K562 (cell line): ENCODE data around the gene ELK4. TPM values are rescaled to one million over a fixed set of nuclear protein-coding genes. Genes with fewer than 3 reads are reported as not detected.
A peak's percentile ranks its signal among the peaks of the same experiment; 100 is the strongest.

Source experiments
- CC2D1A ChIP-seq: fragments of 450-650 bp; IDR thresholded peaks from 2 replicates; pipeline ENCODE4 v1.6.1; 2017; ENCODE audit warnings: mild to moderate bottlenecking
- CTCFL ChIP-seq: IDR thresholded peaks from 2 replicates; pipeline ENCODE4 v1.6.1; 2011; ENCODE audit warnings: borderline replicate concordance, low read depth, mild to moderate bottlenecking, moderate library complexity, low read length; ENCODE audit not compliant: insufficient read depth, poor library complexity, severe bottlenecking
- E2F5 ChIP-seq: sonication (generic); formaldehyde crosslinking; IDR thresholded peaks from 2 replicates; pipeline ENCODE4 v1.8.0; 2022; ENCODE audit warnings: mild to moderate bottlenecking, missing genetic modification reagents
- ESRRA ChIP-seq: fragments of 450-650 bp; IDR thresholded peaks from 2 replicates; pipeline ENCODE4 v1.6.1; 2014; ENCODE audit warnings: low read depth, mild to moderate bottlenecking, moderate library complexity, borderline replicate concordance
- FUS ChIP-seq: fragments of 200-400 bp; formaldehyde crosslinking; optimal IDR thresholded peaks from 2 replicates; pipeline ENCODE3; 2017; ENCODE audit warnings: low read depth, low read length
- KLF1 ChIP-seq: fragments of 450-650 bp; IDR thresholded peaks from 2 replicates; pipeline ENCODE4 v1.6.1; 2016; ENCODE audit warnings: missing genetic modification characterization, missing compliant biosample characterization
- MCM3 ChIP-seq: fragments of 450-650 bp; IDR thresholded peaks from 2 replicates; pipeline ENCODE4 v1.6.1; 2016
- MEF2A ChIP-seq: IDR thresholded peaks from 2 replicates; pipeline ENCODE4 v1.6.1; 2011; ENCODE audit warnings: low read depth, mild to moderate bottlenecking, low read length, moderate library complexity; ENCODE audit not compliant: control insufficient read depth
- PHTF2 ChIP-seq: fragments of 250-450 bp; sonication (Bioruptor Pico); IDR thresholded peaks from 2 replicates; pipeline ENCODE4 v1.5.0; 2021; ENCODE audit warnings: mild to moderate bottlenecking
- POLR2B ChIP-seq: fragments of 450-650 bp; IDR thresholded peaks from 2 replicates; pipeline ENCODE4 v1.6.1; 2018; ENCODE audit warnings: low read depth; ENCODE audit not compliant: partially characterized antibody
- PTRF ChIP-seq: fragments of 450-650 bp; IDR thresholded peaks from 2 replicates; pipeline ENCODE4 v1.6.1; 2016; ENCODE audit warnings: mild to moderate bottlenecking, missing genetic modification characterization, missing compliant biosample characterization
- SAFB ChIP-seq: fragments of 200-400 bp; formaldehyde crosslinking; IDR thresholded peaks from 2 replicates; pipeline ENCODE4 v1.6.1; 2017; ENCODE audit warnings: low read depth, low read length, borderline replicate concordance
- SRSF7 ChIP-seq: fragments of 200-400 bp; formaldehyde crosslinking; optimal IDR thresholded peaks from 2 replicates; pipeline ENCODE3; 2017; ENCODE audit warnings: mild to moderate bottlenecking, low read depth, low read length
- YBX1 ChIP-seq: fragments of 450-650 bp; IDR thresholded peaks from 2 replicates; pipeline ENCODE4 v1.7.1; 2016; ENCODE audit warnings: mild to moderate bottlenecking
- ZKSCAN3 ChIP-seq: fragments of 250-450 bp; sonication (Bioruptor Pico); IDR thresholded peaks from 2 replicates; pipeline ENCODE4 v1.4.0; 2020
- ZMIZ1 ChIP-seq, 2 experiments: fragments of 150-350 bp in 1 of 2; IDR thresholded peaks; 2 replicates each; pipeline ENCODE4 v1.6.1; 2012 to 2016; ENCODE audit warnings: low read depth in 2 of 2, low read length in 2 of 2, mild to moderate bottlenecking in 1 of 2, moderate library complexity in 1 of 2
- ZNF12 ChIP-seq: sonication (generic); formaldehyde crosslinking; IDR thresholded peaks from 2 replicates; pipeline ENCODE4 v1.4.0; 2020; ENCODE audit warnings: mild to moderate bottlenecking, missing genetic modification reagents
- ZNF175 ChIP-seq: fragments of 200-800 bp; sonication (Bioruptor generic); IDR thresholded peaks from 2 replicates; pipeline ENCODE4 v1.6.1; 2016; ENCODE audit warnings: low read depth, mild to moderate bottlenecking, missing genetic modification characterization, missing compliant biosample characterization
- ZNF3 ChIP-seq: fragments of 250-450 bp; sonication (Bioruptor Pico); IDR thresholded peaks from 2 replicates; pipeline ENCODE4 v1.5.0; 2021; ENCODE audit warnings: mild to moderate bottlenecking, moderate library complexity
- ZNF354B ChIP-seq: fragments of 250-450 bp; sonication (Bioruptor Pico); IDR thresholded peaks from 2 replicates; pipeline ENCODE4 v1.4.0; 2020
- ZNF584 ChIP-seq: fragments of 200-800 bp; sonication (Bioruptor generic); IDR thresholded peaks from 2 replicates; pipeline ENCODE4 v1.6.1; 2016; ENCODE audit warnings: low read depth, mild to moderate bottlenecking, missing genetic modification characterization, missing compliant biosample characterization
- ZNF766 ChIP-seq: fragments of 200-800 bp; sonication (Bioruptor generic); conservative IDR thresholded peaks from 2 replicates; pipeline ENCODE4 v1.6.1; 2016; ENCODE audit warnings: missing genetic modification characterization, missing compliant biosample characterization
- polyA plus RNA-seq, 8 experiments: library from polyadenylated mRNA; depleted of rRNA in 4 of 8; stranded (reverse) in 5 of 8; unstranded in 3 of 8; fragments of >200 nt; fragmentation: Nextera tagmentation in 2 of 8; fragmentation: Illumina TruSeq in 1 of 8; extraction: Ambion mirVana in 2 of 8; extraction: Trizol in 1 of 8; gene quantifications; 2 replicates each; pipeline versions ENCODE4 v1.2.1 to v1.2.3, GENCODE V29; 2011 to 2014; ENCODE audit warnings: inconsistent platforms in 1 of 8, missing spikeins in 1 of 8
- total RNA-seq, 7 experiments: library from RNA; depleted of rRNA in 6 of 7; stranded (reverse); fragments of >200 nt in 6 of 7; fragmentation: Illumina TruSeq in 2 of 7; extraction: Trizol in 2 of 7; gene quantifications; 2 replicates each; pipeline versions ENCODE4 v1.2.1 to v1.2.3, GENCODE V29; 2011 to 2021; ENCODE audit warnings: low replicate concordance in 1 of 7

Gene ELK4
- total and polyA plus RNA-seq, 9 of the 15 experiments (the other 6 are each of a cell fraction or from before 2014, with no cell fraction given) = 2.0 to 21.7 (median 9.2) TPM

DNA sequence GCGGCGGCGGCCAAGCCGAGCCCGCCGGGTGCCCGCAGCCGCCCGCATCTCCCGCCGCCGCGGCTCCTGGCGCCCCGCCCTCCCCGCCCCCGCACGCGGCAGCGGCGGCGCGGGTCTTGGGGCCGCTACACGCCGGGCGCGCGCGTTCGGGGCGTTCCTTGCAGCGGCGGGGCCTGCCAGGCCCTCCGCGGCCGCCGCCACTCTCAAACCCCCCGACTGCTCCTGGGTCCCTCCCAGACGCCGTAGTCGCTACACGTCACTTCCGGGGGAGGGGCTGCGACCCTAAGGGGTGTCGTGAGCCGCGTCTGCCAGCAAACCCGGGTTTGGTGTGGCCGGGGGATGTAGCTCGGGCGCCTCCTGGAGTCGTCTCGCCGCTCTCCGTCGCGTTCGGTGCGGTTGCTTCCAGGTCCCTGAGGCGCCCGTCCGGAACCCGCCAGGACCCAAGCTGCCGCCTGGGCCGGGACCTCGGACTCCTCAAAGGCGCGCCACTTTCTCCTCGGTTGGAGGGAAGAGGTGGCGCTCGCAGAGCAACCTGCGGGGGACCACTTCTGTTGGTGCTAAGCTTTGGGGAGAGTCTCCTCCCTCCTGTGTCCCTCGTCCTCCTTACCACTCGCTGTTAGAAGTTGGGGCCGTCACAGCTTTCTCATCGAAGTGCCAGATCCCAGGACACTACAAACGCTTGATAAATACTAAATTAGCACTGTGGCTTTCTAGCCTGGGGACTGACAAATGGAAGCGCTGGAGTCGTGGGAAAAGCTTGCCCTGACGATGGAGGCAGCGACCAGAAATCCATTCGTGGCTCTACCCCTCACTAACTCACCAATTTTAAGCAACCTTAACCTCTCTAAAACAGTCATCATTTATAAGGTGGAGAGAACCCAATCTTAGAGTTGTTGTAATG, at the start of gene ELK4 (continued):
- peak; percentile 30 to 52; a peak in 1 of 4 replicates for TF ChIP-seq ZMIZ1 (IDR thresholded peaks at IDR 0.05; ENCODE audit: low read depth in 2 of 2, low read length in 2 of 2)
- peak; percentile 78; the same call in 1 of the 2 replicates for TF ChIP-seq CC2D1A
- peak; percentile 86 for TF ChIP-seq POLR2B
- TF ChIP-seq ZKSCAN3 (CRISPR knock-in tag) = no peak
- TF ChIP-seq MCM3 = no peak
- no peak for TF ChIP-seq ZNF354B (CRISPR knock-in tag)
- peak; percentile 44 for TF ChIP-seq FUS
- TF ChIP-seq MEF2A = no peak
- no peak for TF ChIP-seq PTRF (tag)
- TF ChIP-seq SRSF7 = no peak
- TF ChIP-seq ZNF3 (CRISPR knock-in tag) = no peak
- no peak for TF ChIP-seq YBX1
- no peak for TF ChIP-seq ZNF12 (CRISPR knock-in tag)
- no peak for TF ChIP-seq ZNF175
- TF ChIP-seq CTCFL = peak; percentile 69
- no peak for TF ChIP-seq ZNF584 (CRISPR knock-in tag)
- 0 out of 2 replicates have a peak, but pooled peaks have one; percentile 14 for TF ChIP-seq ZNF766 (CRISPR knock-in tag)
- TF ChIP-seq SAFB = no peak
- TF ChIP-seq PHTF2 (CRISPR knock-in tag) = no peak
- peak; percentile 73; the same call in 1 of the 2 replicates for TF ChIP-seq ESRRA
- TF ChIP-seq KLF1 (tag) = no peak
- 0 out of 2 replicates have a peak, but pooled peaks have one; percentile 24 for TF ChIP-seq E2F5 (CRISPR knock-in tag)
